ENCODE measurements around the gene ZNF408.
"Not testable (repeated sequence)": the region's sequence is repeated elsewhere in the genome, so short reads cannot be mapped to it uniquely, and the experiment has no call there.

The ZNF408 gene

GRCh38 chr11:46700241-46701077 lies at the start of gene ZNF408, which contains the start of gene ARHGAP1:
Gene ZNF408, plus strand, starts transcription at chr11:46701031. Its CDS starts 17 bp downstream, at chr11:46701048.
Gene ARHGAP1, minus strand, starts transcription at chr11:46700619. Its CDS starts 4,512 bp downstream, at chr11:46696107.
- DNase-seq (ENCODE audit: low read depth): peak; percentile 99

DNA sequence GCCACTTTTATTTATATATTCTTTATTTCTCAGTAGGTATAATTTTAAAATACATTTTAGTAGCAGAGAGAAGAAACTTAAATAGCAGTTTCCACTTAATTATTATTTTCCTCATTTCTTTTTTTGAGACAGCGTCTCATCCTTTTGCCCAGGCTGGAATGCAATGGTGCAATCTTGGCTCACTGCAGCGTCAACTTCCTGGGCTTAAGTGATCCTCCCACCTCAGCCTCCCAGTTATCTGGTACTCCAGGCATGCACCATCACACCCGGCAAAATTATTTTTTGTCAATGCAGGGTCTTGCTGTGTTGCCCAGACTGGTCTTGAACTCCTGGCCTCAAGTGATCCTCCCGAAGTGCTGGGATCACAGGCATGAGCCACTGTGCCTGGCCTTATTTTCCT lies 45.2 kb upstream of the ZNF408 start:
- no peak for DNase-seq (ENCODE audit: low read depth)

GRCh38 chr11:46657186-46657585 lies 43.6 kb upstream of the ZNF408 start:
- DNase-seq (ENCODE audit: low read depth): no peak

DNA sequence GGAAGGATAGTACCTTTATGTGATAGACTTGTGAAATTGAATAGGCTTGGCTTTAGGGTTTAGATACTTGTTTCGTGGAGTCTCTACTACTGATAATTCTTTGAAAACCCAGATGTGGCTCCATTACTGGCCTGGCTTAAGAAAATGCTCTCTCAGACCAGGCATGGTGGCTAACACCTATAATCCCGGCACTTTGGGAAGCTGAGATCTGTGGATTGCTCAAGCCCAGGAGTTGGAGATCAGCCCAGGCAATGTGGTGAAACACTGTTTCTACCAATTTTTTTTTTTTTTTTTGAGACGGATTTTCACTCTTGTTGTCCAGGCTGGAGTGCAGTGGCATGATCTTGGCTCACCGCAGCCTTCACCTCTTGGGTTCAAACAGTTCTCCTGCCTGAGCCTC lies 42.6 kb upstream of the ZNF408 start:
- no peak for DNase-seq (ENCODE audit: low read depth)

DNA sequence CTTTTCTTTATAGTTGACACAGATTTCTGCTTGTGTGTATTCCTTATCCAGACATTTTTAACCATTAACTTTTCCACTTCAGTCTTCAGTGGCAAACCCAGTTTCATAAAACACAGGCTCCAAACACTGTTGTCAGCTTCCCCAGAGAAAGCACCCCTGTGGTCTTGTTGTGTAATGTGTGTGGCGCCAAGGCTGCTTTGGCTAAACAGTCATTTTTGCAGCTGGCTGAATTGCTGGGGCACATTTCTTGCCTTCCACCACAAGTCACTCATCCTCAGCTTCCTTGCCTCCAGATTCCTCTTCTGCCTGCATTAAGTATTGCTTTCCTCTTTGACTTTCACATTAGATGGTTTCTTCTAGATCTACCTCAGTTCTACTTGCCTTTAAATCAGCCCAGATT lies 40.9 kb upstream of the ZNF408 start:
- DNase-seq (ENCODE audit: low read depth): no peak

DNA sequence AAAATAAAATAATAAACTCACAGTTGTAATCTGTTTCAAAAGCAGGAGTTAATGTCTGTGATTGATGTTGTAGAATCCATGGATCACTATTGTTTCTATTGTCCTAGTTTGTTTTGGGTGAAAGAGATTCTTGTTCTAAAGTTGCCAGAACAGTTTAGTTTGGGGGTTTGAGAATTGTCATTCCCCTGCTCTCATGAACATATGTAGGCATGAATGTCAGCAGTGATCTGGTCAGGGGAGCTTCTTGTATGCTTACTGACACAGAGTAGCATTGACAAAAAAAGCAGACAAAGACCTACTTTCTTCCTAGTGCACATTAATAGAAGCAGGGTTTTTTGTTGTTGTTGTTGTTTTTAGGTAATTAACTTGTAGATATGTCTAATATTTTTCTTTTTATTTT lies 39.0 kb upstream of the ZNF408 start:
- DNase-seq (ENCODE audit: low read depth): no peak

GRCh38 chr11:46662366-46662765 lies 38.5 kb upstream of the ZNF408 start:
- DNase-seq (ENCODE audit: low read depth): no peak

DNA sequence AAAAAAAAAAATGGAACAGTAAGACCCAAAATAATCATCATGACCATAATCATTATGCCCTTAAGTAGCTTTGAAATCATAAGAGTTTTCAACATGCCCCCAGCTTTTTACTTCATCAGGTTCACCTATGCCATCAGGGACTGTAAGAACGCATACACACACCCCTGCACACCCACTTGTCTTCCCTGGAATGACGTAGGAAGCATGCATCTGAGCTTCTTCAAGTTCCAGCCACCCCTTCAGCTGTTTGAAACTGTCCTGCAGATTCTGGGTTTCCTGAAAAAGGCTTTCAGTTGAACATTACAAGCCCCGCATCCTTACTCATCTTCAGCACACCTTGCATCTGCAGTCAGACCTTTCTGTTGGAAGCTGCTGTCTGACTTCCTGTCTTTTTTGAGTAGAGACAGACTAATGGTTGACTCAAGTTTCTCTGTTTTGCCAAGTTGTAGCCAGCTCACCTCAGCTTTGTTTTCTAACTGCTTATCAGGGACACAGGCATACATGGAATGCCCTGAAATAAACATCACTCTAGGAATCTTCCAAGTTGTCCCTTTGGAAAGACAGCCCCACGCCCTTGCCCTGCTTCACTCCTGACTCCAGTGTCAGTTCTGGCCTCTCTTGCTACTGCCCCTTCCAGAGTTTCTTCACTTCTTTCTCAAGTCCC lies 37.4 kb upstream of the ZNF408 start:
- DNase-seq (ENCODE audit: low read depth): no peak

DNA sequence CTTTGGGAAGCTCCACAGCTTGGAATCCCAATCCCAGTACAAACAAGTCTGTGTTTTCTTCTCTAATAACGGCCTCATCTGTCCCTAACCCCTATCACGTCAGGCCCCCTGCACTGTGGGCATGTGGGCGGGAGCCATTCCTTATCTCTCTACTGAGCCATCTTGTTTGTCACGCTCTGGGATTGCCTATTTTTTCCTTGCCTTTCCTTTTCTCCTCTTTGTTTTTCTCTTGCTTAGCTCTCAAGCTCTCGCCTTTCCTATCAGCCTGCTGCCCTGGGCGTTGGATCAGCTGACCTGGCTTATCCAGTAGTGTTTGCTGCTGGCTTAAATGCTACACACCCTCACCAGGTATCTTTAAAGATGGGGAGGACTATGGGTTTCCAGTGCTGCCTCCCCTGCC lies 36.2 kb upstream of the ZNF408 start:
- no peak for DNase-seq (ENCODE audit: low read depth)

GRCh38 chr11:46665356-46665755 lies 35.5 kb upstream of the ZNF408 start:
- no peak for DNase-seq (ENCODE audit: low read depth)

DNA sequence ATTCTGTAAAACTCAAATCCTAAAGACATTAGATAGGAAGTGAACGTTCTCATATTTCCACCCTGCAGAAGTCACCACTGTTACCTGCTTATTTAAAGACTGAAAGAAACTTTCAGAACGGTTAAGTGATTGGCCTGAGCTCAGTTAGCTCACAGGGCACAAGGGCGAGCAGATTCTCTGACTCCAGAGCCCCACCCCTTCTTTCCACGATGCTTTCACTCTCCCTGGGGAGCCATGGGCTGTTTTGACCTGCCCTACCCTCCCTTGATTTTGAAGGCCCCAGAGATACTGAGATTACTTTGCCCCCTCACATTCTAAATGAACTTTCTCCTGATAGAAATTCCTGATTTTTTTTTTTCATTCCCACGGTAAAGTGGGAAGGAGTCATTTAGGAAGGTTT lies 34.3 kb upstream of the ZNF408 start:
- no peak for DNase-seq (ENCODE audit: low read depth)

- DNase-seq (ENCODE audit: low read depth): no peak
Observed at GRCh38 chr11:46667043-46667481, 33.8 kb upstream of the ZNF408 start.

GRCh38 chr11:46668480-46669085 lies 32.2 kb upstream of the ZNF408 start:
- no peak for DNase-seq (ENCODE audit: low read depth)

DNA sequence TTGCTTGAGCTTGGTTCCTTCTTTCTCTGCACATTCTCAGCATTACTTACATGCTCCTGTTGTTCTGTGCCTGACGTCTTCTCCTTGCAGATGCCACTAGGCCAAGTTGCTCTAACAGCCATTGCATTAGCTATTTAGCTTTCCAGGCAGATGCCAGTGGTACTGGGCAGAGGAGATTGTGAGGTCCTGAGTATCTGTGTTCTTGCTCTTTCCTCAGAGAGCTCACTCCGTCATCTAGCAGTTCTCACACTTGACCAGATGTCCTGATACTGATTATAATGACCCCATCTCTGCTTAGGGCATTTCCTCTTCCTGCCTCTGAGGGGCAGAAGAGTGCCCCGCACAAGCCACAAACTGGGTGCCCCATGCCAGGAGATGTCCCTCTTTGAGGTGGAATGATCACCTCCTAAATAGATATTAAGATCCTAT lies 31.1 kb upstream of the ZNF408 start:
- no peak for DNase-seq (ENCODE audit: low read depth)

DNA sequence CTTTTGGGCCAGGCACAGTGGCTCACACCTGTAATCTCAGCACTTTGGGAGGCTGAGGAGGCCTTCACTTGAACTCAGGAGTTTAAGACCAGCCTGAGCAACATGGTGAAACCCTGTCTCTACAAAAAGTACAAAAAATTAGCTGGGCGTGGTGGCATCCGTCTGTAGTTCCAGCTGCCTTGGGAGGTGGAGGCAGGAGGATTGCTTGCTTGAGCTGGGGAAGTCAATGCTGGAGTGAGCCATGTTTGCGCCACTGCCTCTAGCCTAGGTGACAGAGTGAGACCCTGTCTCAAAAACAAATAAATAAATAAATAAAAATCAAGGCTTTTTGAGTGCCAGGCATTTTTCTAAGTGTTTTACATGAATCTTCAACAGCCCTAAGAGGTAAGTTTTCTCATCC lies 30.3 kb upstream of the ZNF408 start:
- not testable (repeated sequence) for DNase-seq (ENCODE audit: low read depth)

DNA sequence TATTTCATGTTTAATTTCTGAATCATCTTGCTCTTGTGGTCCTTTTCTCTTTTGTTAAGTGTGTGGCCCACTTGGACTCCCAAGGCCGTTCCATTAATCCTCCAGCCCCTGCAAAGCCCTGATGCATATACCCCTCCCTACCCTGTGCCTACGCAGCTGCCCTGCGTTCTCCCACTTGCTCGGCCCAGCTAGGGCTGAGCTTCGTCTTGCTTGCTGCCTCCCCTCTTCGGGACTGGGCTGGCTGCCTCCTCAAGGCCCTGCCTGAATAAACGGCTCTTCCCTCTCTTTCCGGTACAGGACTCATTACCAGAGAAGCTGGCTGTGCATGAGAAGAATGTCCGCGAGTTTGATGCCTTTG lies 28.9 kb upstream of the ZNF408 start:
- DNase-seq (ENCODE audit: low read depth): no peak

DNA sequence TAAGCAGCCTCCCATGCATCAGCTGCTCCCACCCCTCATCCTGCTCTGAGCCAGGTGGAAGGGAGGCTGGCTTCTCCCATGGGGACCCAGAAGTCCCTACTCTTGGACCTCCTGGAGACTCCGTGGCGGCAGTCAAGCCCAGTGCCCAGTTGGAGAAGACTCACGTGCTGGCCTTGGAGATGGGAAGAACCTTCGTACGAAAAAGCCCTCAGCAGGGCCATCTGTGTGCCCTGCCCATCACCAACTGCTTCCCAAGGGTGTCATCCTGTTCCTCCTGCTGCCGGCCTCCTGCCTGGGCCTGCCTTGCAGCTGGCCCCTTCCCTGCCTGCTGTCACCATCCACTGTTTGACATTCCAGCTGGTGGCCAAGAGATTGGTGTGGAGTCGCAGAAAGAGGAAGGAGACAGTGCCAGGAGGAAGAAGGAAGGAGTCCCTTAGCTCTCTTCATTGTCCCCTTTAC lies 28.4 kb upstream of the ZNF408 start:
- no peak for DNase-seq (ENCODE audit: low read depth)

DNA sequence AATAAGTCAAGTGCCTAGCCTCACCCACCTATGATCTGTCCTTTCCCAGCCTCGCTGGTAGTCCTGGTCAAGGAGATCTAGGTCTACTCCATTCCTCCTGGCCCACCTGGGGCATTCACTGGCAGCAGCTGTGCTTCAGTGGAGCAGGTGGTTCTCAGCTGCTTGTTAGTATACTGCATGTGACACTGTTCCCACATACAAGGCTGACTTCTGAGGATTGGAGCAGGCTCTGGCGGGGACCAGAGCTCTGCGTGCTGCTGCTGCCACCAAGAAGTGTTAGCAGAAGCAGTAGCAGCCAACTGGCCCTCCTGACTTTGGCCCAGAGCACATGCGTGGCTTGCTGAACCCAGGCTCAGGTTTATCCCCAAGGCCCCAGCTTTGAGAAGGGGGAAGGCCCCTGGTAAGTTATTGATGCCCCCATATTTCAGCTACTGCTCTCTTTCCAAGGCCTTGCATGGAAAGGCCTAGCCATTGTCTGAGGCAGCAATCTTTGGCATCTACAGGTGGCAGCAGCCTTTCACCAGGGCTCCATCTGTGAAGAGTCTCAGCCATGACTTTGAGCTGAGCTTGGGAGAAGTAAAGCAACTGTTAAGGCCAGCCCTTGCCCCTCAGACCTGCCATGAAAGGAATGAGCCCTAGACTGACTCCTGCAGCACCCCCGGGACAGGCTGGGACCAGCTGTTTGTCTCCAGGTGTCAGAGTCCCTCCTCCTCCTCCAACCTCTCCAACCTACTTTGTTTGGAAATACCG lies 26.9 kb upstream of the ZNF408 start:
- no peak for DNase-seq (ENCODE audit: low read depth)

DNA sequence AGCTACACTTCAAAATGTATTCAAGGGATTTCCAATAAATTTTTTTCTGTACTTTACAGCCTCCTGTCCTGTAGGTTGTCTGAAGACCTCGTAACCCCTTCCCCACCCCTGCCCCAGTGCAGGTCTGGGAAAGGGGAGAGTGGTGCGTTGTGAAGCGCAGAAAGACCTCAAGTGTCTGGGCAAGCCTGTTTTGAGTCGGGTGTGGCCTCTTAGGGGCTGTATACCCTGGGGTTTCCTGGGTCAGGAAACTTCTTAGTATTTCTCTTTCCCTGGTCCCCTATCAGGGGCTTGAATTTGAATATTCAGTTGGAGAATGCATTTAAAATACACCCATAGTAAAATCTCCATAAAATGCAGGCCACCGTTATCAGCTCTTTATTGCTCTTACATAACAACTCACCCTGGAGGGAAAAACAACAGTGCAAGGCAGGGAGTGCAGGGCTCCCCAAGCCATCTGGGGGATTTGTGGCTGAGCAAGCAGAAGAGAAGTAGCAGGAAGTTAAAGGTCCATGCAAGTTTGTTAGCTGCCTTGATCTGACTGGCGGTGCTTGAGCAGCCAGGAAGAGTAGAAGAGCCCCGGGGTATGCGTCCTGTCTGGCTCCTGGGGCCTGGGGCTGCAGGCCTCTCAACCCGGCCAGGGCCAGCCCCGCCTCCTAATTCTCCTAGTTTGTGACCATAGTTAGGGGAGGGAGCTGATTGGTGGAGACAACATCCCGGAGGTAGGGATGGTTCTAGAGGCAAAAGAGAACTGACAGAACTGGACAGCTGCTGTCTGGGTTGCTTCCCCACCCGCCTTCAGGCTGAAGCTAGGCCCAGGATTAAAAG lies 26.2 kb upstream of the ZNF408 start:
- no peak for DNase-seq (ENCODE audit: low read depth)

GRCh38 chr11:46675288-46675851 lies 25.5 kb upstream of the ZNF408 start:
- DNase-seq (ENCODE audit: low read depth): no peak

DNA sequence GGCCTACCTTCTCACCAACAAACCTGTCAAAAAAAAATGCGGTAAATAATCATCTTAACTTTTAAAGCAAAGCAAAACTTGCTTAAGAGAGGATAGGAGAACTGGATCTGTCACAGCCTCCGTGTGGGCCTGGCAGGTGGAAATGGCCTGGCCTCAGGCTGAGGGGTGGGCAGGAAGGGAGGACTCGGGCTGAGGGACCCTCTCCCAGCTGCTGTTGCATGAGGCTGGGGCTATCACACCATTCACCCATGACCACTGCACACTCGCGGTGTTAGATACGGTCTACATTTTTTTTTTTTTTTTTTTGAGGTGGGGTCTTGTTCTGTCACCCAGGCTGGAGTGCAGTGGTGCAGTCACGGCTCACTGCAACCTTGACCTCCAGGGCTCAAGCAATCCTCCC lies 24.9 kb upstream of the ZNF408 start:
- DNase-seq (ENCODE audit: low read depth): no peak

Data from T-helper 22 cell (primary cell).